ENCODE data around the gene UGT1A4. TPM values are rescaled to one million over a fixed set of nuclear protein-coding genes. Genes with fewer than 3 reads are reported as not detected.

Gene UGT1A4
- total and polyA plus RNA-seq, 2 donors (not counting 3 experiments of a cell fraction or from before 2014, with no cell fraction given): not detected

- Histone ChIP-seq H3K9ac (replicated peaks; ENCODE audit: extremely low read depth, insufficient read depth, low read length) (no peak overlapping the region), H3K36me3 (ENCODE audit: control insufficient read depth in 2 of 2, extremely low read depth in 1 of 2, insufficient read depth in 2 of 2, low read length in 2 of 2) (no peaks in the 10 kb centered on the region), H3K4me3 (replicated peaks in 1 of 3; ENCODE audit: insufficient read depth in 1 of 3, low read depth in 1 of 3, low read length in 3 of 3) (no peak overlapping the region), H3K4me2 (ENCODE audit: insufficient read depth, low read length) (no peak overlapping the region), H2AFZ (ENCODE audit: low read depth, low read length) (no peak overlapping the region), H3K79me2 (ENCODE audit: control insufficient read depth, insufficient read depth, low read length) (no peaks in the 10 kb centered on the region), H3K9me1 (replicated peaks; ENCODE audit: control insufficient read depth, extremely low read depth, insufficient read depth, low read length) (no peaks in the 10 kb centered on the region), H3K4me1 (ENCODE audit: control insufficient read depth, extremely low read depth, insufficient read depth, low read length) (no peaks in the 10 kb centered on the region), H3K9me3 (replicated peaks; ENCODE audit: control insufficient read depth, insufficient read depth, low read length) (no peaks in the 10 kb centered on the region), H4K20me1 (replicated peaks; ENCODE audit: control insufficient read depth, extremely low read depth, insufficient read depth, low read length) (no peaks in the 10 kb centered on the region), H3K27me3 (ENCODE audit: control insufficient read depth in 2 of 2, insufficient read depth in 2 of 2, low read length in 2 of 2) (peaks cover 0 to 2% of the 10 kb centered on the region in 2 experiments), H3K27ac (ENCODE audit: insufficient read depth, low read depth, low read length) (no peak overlapping the region)
- no peak for DNase-seq (ENCODE audit: low read depth, low spot score)
- no peak for FAIRE-seq
- BruUV-seq (replicated peaks): no TSS peak
- CTCF ChIA-PET: no interaction called here
- intact Hi-C loops (cut with micrococcal nuclease): no loop called here
- dilution Hi-C loops (cut with MboI; ENCODE audit: extremely low pct_ligation_motif_present, low sequenced_read_pairs): no loop called here
- TF ChIP-seq FOS (IDR thresholded peaks at IDR 0.05; ENCODE audit: borderline replicate concordance, insufficient read depth, low read length) (no peak), GATA2 (IDR thresholded peaks at IDR 0.05; ENCODE audit: insufficient read depth, insufficient read length, low read depth, low read length) (no peak), MAX (IDR thresholded peaks at IDR 0.05; ENCODE audit: insufficient read depth, insufficient read length) (no peak), POLR2A (IDR thresholded peaks at IDR 0.05; ENCODE audit: low read depth, low read length) (no peak), POLR2AphosphoS5 (IDR thresholded peaks at IDR 0.05; ENCODE audit: insufficient read depth, low read depth, low read length) (no peak), EZH2 (IDR thresholded peaks at IDR 0.05; ENCODE audit: borderline replicate concordance, low read depth, low read length, severe bottlenecking) (no peak), MYC (IDR thresholded peaks at IDR 0.05; ENCODE audit: low read depth, low read length) (no peak), JUN (IDR thresholded peaks at IDR 0.05; ENCODE audit: borderline replicate concordance, insufficient read depth, insufficient read length, low read depth) (no peak)
- TF ChIP-seq, protein P1, sequence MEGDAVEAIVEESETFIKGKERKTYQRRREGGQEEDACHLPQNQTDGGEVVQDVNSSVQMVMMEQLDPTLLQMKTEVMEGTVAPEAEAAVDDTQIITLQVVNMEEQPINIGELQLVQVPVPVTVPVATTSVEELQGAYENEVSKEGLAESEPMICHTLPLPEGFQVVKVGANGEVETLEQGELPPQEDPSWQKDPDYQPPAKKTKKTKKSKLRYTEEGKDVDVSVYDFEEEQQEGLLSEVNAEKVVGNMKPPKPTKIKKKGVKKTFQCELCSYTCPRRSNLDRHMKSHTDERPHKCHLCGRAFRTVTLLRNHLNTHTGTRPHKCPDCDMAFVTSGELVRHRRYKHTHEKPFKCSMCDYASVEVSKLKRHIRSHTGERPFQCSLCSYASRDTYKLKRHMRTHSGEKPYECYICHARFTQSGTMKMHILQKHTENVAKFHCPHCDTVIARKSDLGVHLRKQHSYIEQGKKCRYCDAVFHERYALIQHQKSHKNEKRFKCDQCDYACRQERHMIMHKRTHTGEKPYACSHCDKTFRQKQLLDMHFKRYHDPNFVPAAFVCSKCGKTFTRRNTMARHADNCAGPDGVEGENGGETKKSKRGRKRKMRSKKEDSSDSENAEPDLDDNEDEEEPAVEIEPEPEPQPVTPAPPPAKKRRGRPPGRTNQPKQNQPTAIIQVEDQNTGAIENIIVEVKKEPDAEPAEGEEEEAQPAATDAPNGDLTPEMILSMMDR (IDR thresholded peaks at IDR 0.05; ENCODE audit: extremely low read depth in 1 of 2, insufficient read depth in 1 of 2, low read depth in 1 of 2, low read length in 2 of 2): no peak
- POLR2A ChIA-PET: no interaction called here
These were observed 25.1 kb downstream of the UGT1A4 start for GRCh38 chr2:233743464-233744259.

All from endothelial cell of umbilical vein (primary cell).